ENCODE data around the gene PTOV1.

PTOV1 gene

GRCh38 chr19:49861107-49861506 is 10.1 kb downstream of the PTOV1 start:
- Histone ChIP-seq H3K4me2 (ENCODE audit: low read length) (no peak overlapping the region), H3K4me3 (ENCODE audit: low read depth, low read length, poor library complexity, severe bottlenecking) (no peak overlapping the region), H3K79me2 (ENCODE audit: insufficient read depth, low read length) (peaks cover 2% of the 10 kb centered on the region; the same call in 1 of the 2 replicates), H3K27me3 (ENCODE audit: insufficient read depth, low read length) (no peaks in the 10 kb centered on the region), H3K9ac (ENCODE audit: low read length) (no peak overlapping the region), H3K9me2 (ENCODE audit: low read depth, low read length) (no peaks in the 10 kb centered on the region), H3K36me3 (ENCODE audit: insufficient read depth, low read length) (peaks cover 83% of the 10 kb centered on the region), H3K27ac (ENCODE audit: low read depth, low read length, poor library complexity, severe bottlenecking) (peak overlapping the region; percentile 20), H3F3A (ENCODE audit: insufficient read depth, low read length) (no peaks in the 10 kb centered on the region), H2AFZ (ENCODE audit: low read length) (no peak overlapping the region), H4K20me1 (ENCODE audit: insufficient read depth, low read length) (no peaks in the 10 kb centered on the region), H3K9me3 (ENCODE audit: low read length) (no peaks in the 10 kb centered on the region), H3K4me1 (ENCODE audit: insufficient read depth, low read length, severe bottlenecking) (peaks cover 36% of the 10 kb centered on the region)
- TF ChIP-seq CTCF (IDR thresholded peaks at IDR 0.05; ENCODE audit: low read length) (no peak), EZH2 (IDR thresholded peaks at IDR 0.05; ENCODE audit: borderline replicate concordance, low read length) (no peak)

- Histone ChIP-seq H3K36me3 (ENCODE audit: insufficient read depth, low read length) (peaks cover 77% of the 10 kb centered on the region), H2AFZ (ENCODE audit: low read length) (no peak overlapping the region), H3K79me2 (ENCODE audit: insufficient read depth, low read length) (peaks cover 8% of the 10 kb centered on the region; the same call in 1 of the 2 replicates), H3K27ac (ENCODE audit: low read depth, low read length, poor library complexity, severe bottlenecking) (peak overlapping the region; percentile 43), H3K4me1 (ENCODE audit: insufficient read depth, low read length, severe bottlenecking) (peaks cover 42% of the 10 kb centered on the region), H4K20me1 (ENCODE audit: insufficient read depth, low read length) (no peaks in the 10 kb centered on the region), H3K9me2 (ENCODE audit: low read depth, low read length) (no peaks in the 10 kb centered on the region), H3K4me2 (ENCODE audit: low read length) (no peak overlapping the region; the same call in 1 of the 2 replicates), H3K9ac (ENCODE audit: low read length) (no peak overlapping the region), H3K27me3 (ENCODE audit: insufficient read depth, low read length) (no peaks in the 10 kb centered on the region), H3K9me3 (ENCODE audit: low read length) (no peaks in the 10 kb centered on the region), H3K4me3 (ENCODE audit: low read depth, low read length, poor library complexity, severe bottlenecking) (no peak overlapping the region), H3F3A (ENCODE audit: insufficient read depth, low read length) (no peaks in the 10 kb centered on the region)
- TF ChIP-seq CTCF (IDR thresholded peaks at IDR 0.05; ENCODE audit: low read length) (no peak), EZH2 (IDR thresholded peaks at IDR 0.05; ENCODE audit: borderline replicate concordance, low read length) (no peak)
Observed at GRCh38 chr19:49861541-49862378, 10.8 kb downstream of the PTOV1 start.

- peak; percentile 41; the same call in 1 of the 2 replicates for TF ChIP-seq CTCF (IDR thresholded peaks at IDR 0.05; ENCODE audit: low read length)
- TF ChIP-seq EZH2 (IDR thresholded peaks at IDR 0.05; ENCODE audit: borderline replicate concordance, low read length): no peak
- Histone ChIP-seq H3K79me2 (ENCODE audit: insufficient read depth, low read length) (peaks cover 8% of the 10 kb centered on the region; the same call in 1 of the 2 replicates), H3K27ac (ENCODE audit: low read depth, low read length, poor library complexity, severe bottlenecking) (peak overlapping the region; percentile 26), H3K9ac (ENCODE audit: low read length) (no peak overlapping the region), H3K4me2 (ENCODE audit: low read length) (no peak overlapping the region), H3K9me3 (ENCODE audit: low read length) (no peaks in the 10 kb centered on the region), H3K36me3 (ENCODE audit: insufficient read depth, low read length) (peaks cover 68% of the 10 kb centered on the region), H2AFZ (ENCODE audit: low read length) (no peak overlapping the region), H3K4me3 (ENCODE audit: low read depth, low read length, poor library complexity, severe bottlenecking) (no peak overlapping the region), H3K27me3 (ENCODE audit: insufficient read depth, low read length) (no peaks in the 10 kb centered on the region), H3K9me2 (ENCODE audit: low read depth, low read length) (no peaks in the 10 kb centered on the region), H4K20me1 (ENCODE audit: insufficient read depth, low read length) (no peaks in the 10 kb centered on the region), H3F3A (ENCODE audit: insufficient read depth, low read length) (no peaks in the 10 kb centered on the region), H3K4me1 (ENCODE audit: insufficient read depth, low read length, severe bottlenecking) (peaks cover 39% of the 10 kb centered on the region)
Observed at GRCh38 chr19:49862391-49863253, 11.7 kb downstream of the PTOV1 start.

Data from OCI-LY1 (cell line).